IPS-NIHi11 (cell line): ENCODE data around the gene MRPL34.
"Not testable (repeated sequence)": the region's sequence is repeated elsewhere in the genome, so short reads cannot be mapped to it uniquely, and the experiment has no call there.

Experiments
- DNase-seq: peaks from one replicate; pipeline ENCODE4 v3.0.0; 2012; ENCODE audit warnings: mixed read lengths, low spot score

The MRPL34 gene

GRCh38 chr19:17305517-17306284 lies at the start of gene MRPL34:
Gene MRPL34, plus strand, starts transcription at chr19:17305872. Its CDS starts 21 bp downstream, at chr19:17305893.
- DNase-seq = peak; percentile 74

- no peak for DNase-seq
These were observed 49.5 kb upstream of the MRPL34 start for GRCh38 chr19:17256130-17256529.

GRCh38 chr19:17259118-17259780 lies 46.4 kb upstream of the MRPL34 start:
- no peak for DNase-seq

GRCh38 chr19:17259934-17260333 lies 45.7 kb upstream of the MRPL34 start:
- no peak for DNase-seq

- DNase-seq = peak; percentile 93
These were observed 44.8 kb upstream of the MRPL34 start for GRCh38 chr19:17260842-17261325.

- DNase-seq = no peak
These were observed 43.1 kb upstream of the MRPL34 start for GRCh38 chr19:17262557-17262956.

GRCh38 chr19:17263712-17264640 lies 41.7 kb upstream of the MRPL34 start:
- no peak for DNase-seq

- peak; percentile 77 for DNase-seq
These were observed 41.1 kb upstream of the MRPL34 start, which contains the start of gene USHBP1 for GRCh38 chr19:17264641-17264979. Gene USHBP1, minus strand, starts transcription at chr19:17264745. Its CDS starts 446 bp downstream, at chr19:17264299.

- no peak for DNase-seq
These were observed 39.6 kb upstream of the MRPL34 start for GRCh38 chr19:17266026-17266425.

GRCh38 chr19:17266589-17266974 lies 39.1 kb upstream of the MRPL34 start:
- no peak for DNase-seq

- peak; percentile 97 for DNase-seq
These were observed 38.5 kb upstream of the MRPL34 start, which contains the start of gene BABAM1 for GRCh38 chr19:17266975-17267788. Gene BABAM1, plus strand, starts transcription at chr19:17267443. Its CDS starts 1,364 bp downstream, at chr19:17268807.

GRCh38 chr19:17268754-17269153 lies 36.9 kb upstream of the MRPL34 start:
- no peak for DNase-seq

- DNase-seq = not testable (repeated sequence)
These were observed 30.8 kb upstream of the MRPL34 start for GRCh38 chr19:17274892-17275291.

- DNase-seq = no peak
These were observed 30.1 kb upstream of the MRPL34 start for GRCh38 chr19:17275441-17276175.

- DNase-seq = no peak
These were observed 26.2 kb upstream of the MRPL34 start for GRCh38 chr19:17279436-17279835.

GRCh38 chr19:17281391-17282304 lies 24.0 kb upstream of the MRPL34 start, which contains the start of gene ANKLE1:
Gene ANKLE1, plus strand, starts transcription at chr19:17281901. Its CDS starts 20 bp downstream, at chr19:17281921.
- peak; percentile 84 for DNase-seq

- peak; percentile 94 for DNase-seq
These were observed 23.1 kb upstream of the MRPL34 start for GRCh38 chr19:17282488-17283125.

GRCh38 chr19:17283504-17283996 lies 22.1 kb upstream of the MRPL34 start:
- no peak for DNase-seq
